Colonic mucosa (tissue), 4 donors: ENCODE data around the gene LSM14A. TPM values are rescaled to one million over a fixed set of nuclear protein-coding genes. Genes with fewer than 3 reads are reported as not detected.
"Not testable (repeated sequence)": the region's sequence is repeated elsewhere in the genome, so short reads cannot be mapped to it uniquely, and the experiment has no call there.

Experiments used
- DNase-seq: peaks from one replicate; pipeline ENCODE4 v3.0.0-alpha.2; 2020
- H3K27ac ChIP-seq: fragments of 200-600 bp; one replicate; pipeline ENCODE4 v1.8.0; 2021
- H3K27me3 ChIP-seq: fragments of 200-600 bp; one replicate; pipeline ENCODE4 v1.8.0; 2021
- H3K36me3 ChIP-seq: fragments of 200-600 bp; one replicate; pipeline ENCODE4 v1.8.0; 2021
- H3K4me1 ChIP-seq: fragments of 200-600 bp; one replicate; pipeline ENCODE4 v1.8.0; 2021; ENCODE audit warnings: mild to moderate bottlenecking
- H3K4me3 ChIP-seq: fragments of 200-600 bp; one replicate; pipeline ENCODE4 v1.8.0; 2021
- H3K9ac ChIP-seq, 2 donors: one replicate each; pipeline ENCODE4 v1.7.0; 2013; ENCODE audit warnings: control low read depth in 2 of 2, low read depth in 2 of 2, low read length in 2 of 2
- H3K9me3 ChIP-seq: fragments of 200-600 bp; one replicate; pipeline ENCODE4 v1.8.0; 2021
- CTCF ChIP-seq: fragments of 200-600 bp; IDR thresholded peaks from one replicate; pipeline ENCODE4 v1.8.0; 2022; ENCODE audit warnings: antibody characterized with exemption, mild to moderate bottlenecking
- intact Hi-C: fragments of 100-400 bp; cut with DNase I; formaldehyde crosslinking; loops from one replicate; pipeline ENCODE4 v1.14.1; 2022
- total RNA-seq, 2 donors: library from RNA; stranded (reverse); fragmentation: NEBNext Ultra II Directional in 1 of 2; extraction: Animal tissue kit (Norgen Biotek cat#: 25700) in 1 of 2; gene quantifications; one replicate each; pipeline ENCODE4 v1.2.1, GENCODE V29; 2021
- donor health status: healthy.
- donor health status: DM: no; HTN: no; CAD: no.
- donor health status: DM: no; HTN: no; CAD: no.

LSM14A gene
- total RNA-seq, 2 donors from 2014 or later = 80.5 to 105 TPM

- intact Hi-C loops = no loop called here
- Histone ChIP-seq H3K27me3 (no peaks in the 10 kb centered on the region), H3K9ac (no peak overlapping the region), H3K4me1 (no peaks in the 10 kb centered on the region), H3K4me3 (no peak overlapping the region), H3K27ac (no peak overlapping the region), H3K36me3 (no peaks in the 10 kb centered on the region), H3K9me3 (no peaks in the 10 kb centered on the region)
- no peak for DNase-seq
- TF ChIP-seq CTCF = no peak
Observed at GRCh38 chr19:34150558-34150957, 21.7 kb upstream of the LSM14A start.

- intact Hi-C loops = no loop called here
- no peaks in the 10 kb centered on the region for H3K36me3 ChIP-seq
- no peak for TF ChIP-seq CTCF
- no peak for DNase-seq
- no peaks in the 10 kb centered on the region for H3K9me3 ChIP-seq
- no peak overlapping the region for H3K9ac ChIP-seq
- H3K4me1 ChIP-seq = no peaks in the 10 kb centered on the region
- no peaks in the 10 kb centered on the region for H3K27me3 ChIP-seq
- no peak overlapping the region for H3K4me3 ChIP-seq
- no peak overlapping the region for H3K27ac ChIP-seq
Observed at GRCh38 chr19:34151439-34151838, 20.9 kb upstream of the LSM14A start.

GRCh38 chr19:34154401-34154800, 17.9 kb upstream of the LSM14A start:
- intact Hi-C loops = no loop called here

GRCh38 chr19:34155686-34156085, 16.6 kb upstream of the LSM14A start:
- TF ChIP-seq CTCF = no peak
- intact Hi-C loops = no loop called here
- Histone ChIP-seq H3K9ac (no peak overlapping the region), H3K36me3 (no peaks in the 10 kb centered on the region), H3K27me3 (no peaks in the 10 kb centered on the region), H3K4me3 (no peak overlapping the region), H3K4me1 (no peaks in the 10 kb centered on the region), H3K9me3 (no peaks in the 10 kb centered on the region), H3K27ac (no peak overlapping the region)
- no peak for DNase-seq

More at GRCh38 chr19:34154401-34154800, 17.9 kb upstream of the LSM14A start:
- TF ChIP-seq CTCF = no peak
- Histone ChIP-seq H3K27me3 (no peaks in the 10 kb centered on the region), H3K4me3 (no peak overlapping the region), H3K4me1 (no peaks in the 10 kb centered on the region), H3K9me3 (no peaks in the 10 kb centered on the region), H3K27ac (no peak overlapping the region), H3K9ac (no peak overlapping the region), H3K36me3 (no peaks in the 10 kb centered on the region)
- no peak for DNase-seq

GRCh38 chr19:34158966-34159365, 13.3 kb upstream of the LSM14A start:
- H3K9me3 ChIP-seq, H3K9ac ChIP-seq, H3K4me1 ChIP-seq, H3K27me3 ChIP-seq, H3K4me3 ChIP-seq, DNase-seq, intact Hi-C loops, H3K27ac ChIP-seq, H3K36me3 ChIP-seq: not testable (repeated sequence)

- H3K4me3 ChIP-seq, H3K9me3 ChIP-seq, H3K27me3 ChIP-seq, DNase-seq, H3K36me3 ChIP-seq, H3K27ac ChIP-seq, H3K4me1 ChIP-seq, H3K9ac ChIP-seq, intact Hi-C loops: not testable (repeated sequence)
Observed at GRCh38 chr19:34159541-34159940, 12.8 kb upstream of the LSM14A start.

- H3K27me3 ChIP-seq, H3K4me3 ChIP-seq, H3K4me1 ChIP-seq, H3K9me3 ChIP-seq, intact Hi-C loops, H3K36me3 ChIP-seq, DNase-seq, H3K27ac ChIP-seq, H3K9ac ChIP-seq: not testable (repeated sequence)
Observed at GRCh38 chr19:34161902-34162301, 10.4 kb upstream of the LSM14A start.
